Measurements from ENCODE around the gene MAMDC4.
"Not testable (repeated sequence)": the region's sequence is repeated elsewhere in the genome, so short reads cannot be mapped to it uniquely, and the experiment has no call there.

Gene MAMDC4

GRCh38 chr9:136851941-136852663 is at the start of gene MAMDC4:
MAMDC4 (plus strand) TSS chr9:136852346; CDS start chr9:136852417, 71 bp downstream.
- no peak for DNase-seq (ENCODE audit: low spot score)

DNA sequence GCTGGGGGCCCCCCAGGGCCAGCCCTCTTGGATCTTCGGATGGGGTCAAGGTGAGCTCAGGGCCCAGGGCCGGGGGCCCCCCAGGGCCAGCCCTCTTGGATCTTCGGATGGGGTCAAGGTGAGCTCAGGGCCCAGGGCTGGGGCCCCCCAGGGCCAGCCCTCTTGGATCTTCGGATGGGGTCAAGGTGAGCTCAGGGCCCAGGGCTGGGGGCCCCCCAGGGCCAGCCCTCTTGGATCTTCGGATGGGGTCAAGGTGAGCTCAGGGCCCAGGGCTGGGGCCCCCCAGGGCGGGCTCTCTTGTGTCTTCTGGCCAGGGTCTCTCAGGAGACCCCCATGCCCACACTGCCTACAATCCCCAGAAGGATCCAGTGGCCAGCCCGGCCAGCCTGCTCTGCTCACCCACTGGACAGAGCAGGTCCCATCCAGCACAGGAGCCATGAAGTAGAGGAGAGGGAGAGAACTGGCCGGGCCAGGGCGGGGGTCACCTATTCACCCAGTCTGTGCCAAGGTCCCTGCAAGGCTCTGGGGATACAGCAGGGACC is 49.1 kb upstream of the MAMDC4 start:
- not testable (repeated sequence) for DNase-seq (ENCODE audit: low spot score)

- DNase-seq (ENCODE audit: low spot score) = no peak
Observed at GRCh38 chr9:136803551-136804508, 48.3 kb upstream of the MAMDC4 start.

DNA sequence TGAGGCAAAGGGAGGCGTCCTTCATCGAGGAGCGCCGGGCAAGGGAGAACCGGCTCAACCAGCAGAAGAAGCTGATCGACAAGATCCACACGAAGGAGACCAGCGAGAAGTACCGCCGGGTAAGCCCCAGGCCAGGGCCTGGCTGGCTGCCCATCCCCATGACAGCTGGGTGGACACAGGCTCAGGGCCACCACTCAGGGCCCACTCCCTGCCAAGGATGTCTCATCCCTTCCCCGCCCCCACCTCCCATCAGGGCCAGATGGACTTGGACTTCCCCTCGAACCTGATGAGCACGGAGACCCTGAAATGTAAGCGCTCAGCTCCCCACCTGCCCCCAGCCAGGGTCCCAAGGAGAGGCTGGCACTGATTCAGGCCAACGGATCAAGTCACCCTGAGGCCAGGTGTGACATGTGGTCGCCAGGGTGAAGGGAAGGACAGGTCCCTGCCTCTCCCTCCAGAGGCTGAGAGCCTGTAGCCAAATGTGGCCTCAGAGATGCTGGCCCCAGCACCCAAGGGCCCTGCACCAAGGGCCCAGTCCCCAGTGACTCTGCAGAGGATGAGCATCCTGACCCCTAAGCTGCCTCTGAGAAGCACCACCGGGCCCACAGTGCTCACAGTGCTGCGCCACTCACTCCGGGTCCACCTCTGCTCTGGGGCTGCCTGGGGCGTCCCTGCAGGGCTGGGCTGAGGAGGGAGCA is 47.5 kb upstream of the MAMDC4 start:
- DNase-seq (ENCODE audit: low spot score) = no peak

- no peak for DNase-seq (ENCODE audit: low spot score)
Observed at GRCh38 chr9:136805207-136805740, 46.9 kb upstream of the MAMDC4 start.

DNA sequence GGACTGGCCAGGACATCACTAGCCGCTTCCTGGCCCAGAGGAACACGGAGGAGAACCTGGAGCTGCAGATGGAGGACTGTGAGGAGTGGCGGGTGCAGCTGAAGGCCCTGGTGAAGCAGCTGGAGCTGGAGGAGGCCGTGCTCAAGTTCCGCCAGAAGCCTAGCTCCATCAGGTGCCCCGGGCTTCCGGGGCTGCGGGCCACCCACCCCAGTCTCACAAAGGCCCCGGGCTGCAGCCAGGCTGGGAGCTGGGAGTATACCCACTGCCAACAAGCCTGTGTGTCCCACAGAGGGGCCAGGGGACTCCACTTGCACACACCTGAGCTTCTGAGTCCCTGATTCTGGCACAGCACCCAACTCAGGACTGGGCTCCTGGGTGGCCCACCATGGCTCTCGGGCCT is 46.1 kb upstream of the MAMDC4 start:
- DNase-seq (ENCODE audit: low spot score) = no peak

GRCh38 chr9:136806631-136807201 is 45.4 kb upstream of the MAMDC4 start:
- DNase-seq (ENCODE audit: low spot score) = no peak

GRCh38 chr9:136807281-136808074 is 44.7 kb upstream of the MAMDC4 start, which contains the start of gene RABL6:
RABL6 (plus strand) TSS chr9:136807948; CDS start chr9:136808197, 249 bp downstream.
- no peak for DNase-seq (ENCODE audit: low spot score)

GRCh38 chr9:136808075-136808805 is 43.9 kb upstream of the MAMDC4 start:
- no peak for DNase-seq (ENCODE audit: low spot score)

- DNase-seq (ENCODE audit: low spot score) = no peak
Observed at GRCh38 chr9:136808806-136809158, 43.4 kb upstream of the MAMDC4 start.

GRCh38 chr9:136814725-136815421 is 37.3 kb upstream of the MAMDC4 start:
- no peak for DNase-seq (ENCODE audit: low spot score)

DNA sequence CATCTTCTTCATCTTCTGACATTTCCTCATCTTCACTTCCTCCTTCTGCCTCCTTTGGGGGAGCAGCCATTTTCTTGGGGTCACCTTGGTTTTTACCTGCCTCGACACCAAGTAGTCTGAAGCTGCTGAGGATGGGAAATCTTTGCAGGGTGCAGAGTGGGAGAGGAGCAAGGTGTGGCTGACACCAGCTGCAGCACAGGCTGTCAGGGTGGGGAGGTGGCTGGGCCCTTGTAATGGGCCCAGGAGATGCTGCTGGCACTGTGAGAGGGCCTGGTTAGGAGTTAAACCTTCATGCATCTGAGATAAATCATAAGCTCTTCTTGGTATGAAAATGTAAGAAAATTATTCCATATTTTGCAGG is 36.7 kb upstream of the MAMDC4 start:
- DNase-seq (ENCODE audit: low spot score) = no peak

DNA sequence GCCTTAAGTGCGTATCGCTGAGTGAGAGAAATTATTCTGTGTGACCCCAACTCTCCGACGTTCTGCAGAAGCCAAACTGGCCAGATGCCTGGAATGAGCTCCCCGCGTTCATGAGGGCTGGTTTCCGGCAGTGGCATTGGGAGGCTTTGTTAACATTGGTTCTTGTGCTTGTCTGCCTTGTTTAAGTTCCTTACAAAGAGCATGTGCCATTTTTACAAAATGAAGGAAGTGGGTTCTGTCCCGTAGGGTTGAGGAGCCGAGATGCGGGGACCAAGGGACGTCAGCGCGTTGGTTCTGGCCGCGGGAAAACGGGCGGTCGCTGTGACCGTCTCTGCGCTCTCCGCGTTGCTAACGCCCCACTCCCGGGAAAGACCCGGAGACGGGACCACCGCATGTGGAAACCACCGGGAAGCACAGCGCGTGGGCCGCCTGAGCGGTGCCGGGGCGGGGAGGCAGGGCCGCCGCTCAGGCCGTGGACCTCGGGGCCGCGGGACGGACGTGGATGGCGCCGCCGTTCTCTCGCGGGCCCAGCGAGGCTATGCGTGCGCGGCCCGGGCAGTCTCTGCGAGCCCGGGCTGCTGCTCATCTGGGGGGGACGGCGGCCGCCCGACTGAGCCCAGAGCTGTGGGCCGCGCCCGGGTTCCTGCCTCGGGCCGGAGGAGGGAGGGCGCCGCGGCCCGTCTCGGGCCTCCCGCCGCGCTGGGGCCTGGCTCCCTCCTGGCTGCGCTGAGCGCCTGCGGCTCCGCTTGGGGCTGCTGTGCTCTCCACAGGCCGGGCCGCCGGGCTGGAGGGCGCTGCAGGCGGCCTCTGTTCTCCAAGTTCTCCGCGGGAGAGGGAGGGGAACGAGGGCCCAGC is 30.9 kb upstream of the MAMDC4 start:
- DNase-seq (ENCODE audit: low spot score) = no peak

DNA sequence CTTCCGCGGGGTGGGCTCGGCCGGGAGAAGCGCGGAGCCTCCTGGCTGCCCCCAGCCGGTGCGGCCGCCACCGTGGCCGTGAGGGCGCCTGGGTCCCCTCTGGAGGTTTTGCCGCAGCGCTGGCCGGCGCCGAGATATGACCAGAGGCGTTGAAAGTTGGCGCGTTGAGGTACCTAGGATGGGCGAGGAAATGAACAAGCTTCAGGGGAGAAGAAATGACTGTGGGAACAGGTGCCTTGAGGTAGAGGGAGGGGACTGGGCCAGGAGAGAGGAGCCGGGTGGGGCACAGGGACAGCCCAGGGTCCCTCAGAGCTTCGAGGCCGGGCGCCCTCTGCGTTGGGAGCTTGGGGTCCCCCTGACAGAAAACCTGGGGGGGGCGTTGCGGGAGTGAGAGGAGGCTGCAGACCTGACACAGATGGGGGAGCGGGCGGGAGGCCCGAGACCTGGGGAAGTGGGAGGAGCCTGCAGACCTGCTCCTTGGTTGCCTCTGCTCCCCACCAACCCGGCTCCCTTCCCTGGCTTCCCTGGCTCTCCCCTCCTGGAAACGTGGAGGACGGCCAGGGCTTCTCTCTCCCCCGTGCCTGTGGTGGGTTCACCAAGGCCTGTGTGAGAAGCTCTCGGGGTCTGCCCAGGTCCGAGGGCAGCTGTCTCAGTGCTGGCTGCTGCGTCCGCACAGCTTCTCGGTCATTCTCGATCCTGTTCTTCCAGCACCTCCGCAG is 30.2 kb upstream of the MAMDC4 start:
- no peak for DNase-seq (ENCODE audit: low spot score)

DNA sequence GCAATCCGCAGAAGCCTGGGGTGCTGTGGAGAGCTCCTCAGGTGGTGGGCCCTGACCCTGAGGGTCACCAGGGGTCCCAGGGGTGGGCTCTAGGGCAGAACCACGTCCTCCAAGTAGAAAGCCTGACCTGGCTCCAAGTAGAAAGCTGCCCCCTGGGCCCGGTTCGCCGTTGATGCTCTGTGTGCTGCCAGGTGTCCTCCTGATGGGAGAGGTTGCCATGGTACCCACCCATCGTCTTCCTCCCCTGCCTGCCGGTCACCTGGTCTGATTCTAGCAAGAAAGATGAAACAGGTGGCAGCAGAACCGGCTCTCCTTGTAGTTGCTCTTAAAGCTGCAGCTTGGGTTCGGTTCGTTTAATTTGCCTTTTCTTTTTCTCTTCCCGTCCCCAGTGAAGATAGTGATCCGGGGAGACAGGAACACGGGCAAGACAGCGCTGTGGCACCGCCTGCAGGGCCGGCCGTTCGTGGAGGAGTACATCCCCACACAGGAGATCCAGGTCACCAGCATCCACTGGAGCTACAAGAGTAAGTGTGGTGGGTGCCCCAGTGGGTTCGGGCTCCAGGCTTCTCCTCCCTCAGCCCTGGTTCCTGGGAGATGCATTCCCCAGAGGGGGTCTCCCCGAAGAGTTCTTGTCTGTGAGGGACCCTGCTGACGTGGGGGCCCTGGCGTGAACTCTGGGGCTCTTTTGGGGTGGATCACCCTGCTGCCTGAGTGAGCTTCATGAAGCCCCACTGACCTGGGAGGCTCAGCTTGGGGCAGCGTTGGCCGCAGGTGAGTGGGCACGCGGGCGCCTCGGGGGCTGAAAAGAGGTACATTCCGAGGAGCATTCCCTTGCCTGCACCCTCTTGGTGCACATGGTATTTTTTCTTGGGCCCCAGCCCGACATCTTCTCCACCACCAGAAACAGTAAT is 28.8 kb upstream of the MAMDC4 start:
- DNase-seq (ENCODE audit: low spot score) = no peak

DNA sequence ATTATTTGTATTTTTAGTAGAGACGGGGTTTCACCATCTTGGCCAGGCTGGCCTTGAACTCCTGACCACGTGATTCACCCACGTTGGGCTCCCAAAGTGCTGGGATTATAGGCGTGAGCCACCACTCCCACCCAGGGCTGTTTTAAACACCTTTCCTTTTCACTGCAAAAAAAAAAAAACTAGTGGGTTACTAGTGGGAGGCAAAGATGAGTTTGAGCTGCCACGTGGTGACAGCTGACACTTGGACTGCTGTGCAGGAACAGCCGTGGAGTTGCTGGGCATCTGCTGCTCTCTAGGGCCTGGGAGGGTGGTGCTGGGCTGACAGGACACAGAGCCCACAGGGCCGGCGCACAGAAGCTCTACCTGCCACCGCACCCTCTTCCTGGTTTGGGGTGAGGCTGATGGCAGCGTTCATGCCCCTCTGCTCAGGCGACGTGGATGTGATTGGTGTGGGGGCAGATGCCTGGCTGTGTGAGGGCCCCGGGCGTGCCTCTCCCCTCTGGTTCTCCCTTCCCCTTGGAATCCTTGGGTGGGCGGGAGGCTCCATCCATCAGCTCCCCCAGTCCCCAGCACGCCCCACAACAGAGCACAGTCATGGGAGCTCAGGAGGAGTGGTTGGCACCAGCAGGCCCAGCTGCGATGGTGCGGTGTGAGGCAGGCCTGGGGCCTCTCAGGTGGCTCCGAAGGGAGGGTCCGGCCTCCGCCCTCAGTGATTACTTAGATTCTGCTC is 27.5 kb upstream of the MAMDC4 start:
- DNase-seq (ENCODE audit: low spot score) = no peak
